ENCODE results near the gene ANKRD29.

ANKRD29 gene

GRCh38 chr18:23662309-23663263, at the start of gene ANKRD29:
TSS of gene ANKRD29 (minus strand) at chr18:23662911. CDS start at chr18:23662730, 181 bp downstream.
- DNase-seq (ENCODE audit: low read depth) = peak; percentile 26
- H3K4me3 ChIP-seq (ENCODE audit: control insufficient read depth, low read depth, low read length) = peak within 1 kb of the TSS; percentile 51
- no peak for TF ChIP-seq CTCF (conservative IDR thresholded peaks at IDR 0.05; ENCODE audit: control insufficient read depth, insufficient read depth, low read depth, low read length)

DNA sequence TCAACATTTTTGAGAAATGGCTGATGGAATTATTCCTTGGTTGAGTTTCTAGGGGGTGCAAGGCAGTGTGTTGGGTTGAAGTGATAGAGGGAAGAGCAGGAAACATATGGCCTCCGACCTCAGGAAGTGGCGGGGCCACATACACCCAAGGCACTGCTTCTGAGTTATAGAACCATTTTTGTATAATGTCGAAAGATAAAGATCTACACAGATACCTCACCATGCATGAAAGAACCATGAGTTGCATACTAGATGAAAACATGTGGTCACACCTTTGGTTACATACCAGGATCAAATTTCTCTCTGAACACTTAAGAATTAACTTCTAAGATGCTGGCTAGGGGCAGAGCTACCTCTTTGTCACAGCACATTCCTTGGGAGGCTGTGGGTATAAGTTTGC, 49.7 kb upstream of the ANKRD29 start:
- TF ChIP-seq CTCF (conservative IDR thresholded peaks at IDR 0.05; ENCODE audit: control insufficient read depth, insufficient read depth, low read depth, low read length) = no peak
- no peak overlapping the region for H3K4me3 ChIP-seq (ENCODE audit: control insufficient read depth, low read depth, low read length)
- no peak for DNase-seq (ENCODE audit: low read depth)

DNA sequence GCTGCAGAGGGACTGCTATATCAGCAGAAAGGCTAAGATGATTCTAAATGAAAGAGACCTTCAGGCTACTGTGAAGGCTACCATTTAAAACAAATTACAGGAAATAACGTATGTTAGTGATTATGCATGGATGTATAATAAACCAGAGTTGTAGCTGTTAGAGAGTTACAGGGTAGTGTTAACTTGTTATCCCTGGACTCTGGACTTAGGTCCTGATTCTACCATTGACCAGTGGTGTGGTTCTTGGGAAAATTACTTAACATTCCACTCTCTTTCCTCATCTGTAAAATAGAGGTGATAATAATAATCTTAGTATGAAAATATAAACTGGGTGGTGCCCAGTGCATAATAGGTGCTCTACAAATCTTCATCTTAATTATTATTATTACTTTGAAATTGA, 48.7 kb upstream of the ANKRD29 start:
- no peak overlapping the region for H3K4me3 ChIP-seq (ENCODE audit: control insufficient read depth, low read depth, low read length)
- no peak for DNase-seq (ENCODE audit: low read depth)
- TF ChIP-seq CTCF (conservative IDR thresholded peaks at IDR 0.05; ENCODE audit: control insufficient read depth, insufficient read depth, low read depth, low read length) = no peak

DNA sequence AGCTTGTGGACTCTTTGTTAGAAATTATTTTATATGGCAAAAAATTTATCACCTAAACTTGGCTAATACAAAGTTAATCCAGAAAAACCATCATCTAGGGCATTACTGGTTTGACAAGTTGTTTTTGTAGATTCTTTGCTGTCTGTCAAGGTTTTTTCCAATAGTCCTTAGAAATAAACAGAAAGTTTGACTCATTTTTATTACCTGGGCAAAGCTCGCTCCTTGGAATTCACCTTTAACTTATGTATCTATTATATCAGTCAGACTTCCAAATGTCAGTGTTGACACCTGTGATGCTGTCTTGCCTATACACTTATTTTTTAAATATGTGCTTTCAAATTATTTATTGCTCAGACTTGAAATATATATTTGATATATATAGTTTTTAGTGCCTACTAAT, 48.2 kb upstream of the ANKRD29 start:
- no peak overlapping the region for H3K4me3 ChIP-seq (ENCODE audit: control insufficient read depth, low read depth, low read length)
- no peak for TF ChIP-seq CTCF (conservative IDR thresholded peaks at IDR 0.05; ENCODE audit: control insufficient read depth, insufficient read depth, low read depth, low read length)
- DNase-seq (ENCODE audit: low read depth) = no peak

- no peak for TF ChIP-seq CTCF (conservative IDR thresholded peaks at IDR 0.05; ENCODE audit: control insufficient read depth, insufficient read depth, low read depth, low read length)
- no peak overlapping the region for H3K4me3 ChIP-seq (ENCODE audit: control insufficient read depth, low read depth, low read length)
- DNase-seq (ENCODE audit: low read depth) = peak; percentile 60
Measured at GRCh38 chr18:23710068-23710527, 47.4 kb upstream of the ANKRD29 start.

- no peak overlapping the region for H3K4me3 ChIP-seq (ENCODE audit: control insufficient read depth, low read depth, low read length)
- no peak for TF ChIP-seq CTCF (conservative IDR thresholded peaks at IDR 0.05; ENCODE audit: control insufficient read depth, insufficient read depth, low read depth, low read length)
- DNase-seq (ENCODE audit: low read depth) = no peak
Measured at GRCh38 chr18:23706971-23707640, 44.4 kb upstream of the ANKRD29 start.
